ENCODE results near the gene FAM111A. TPM values are rescaled to one million over a fixed set of nuclear protein-coding genes. Genes with fewer than 3 reads are reported as not detected.

FAM111A gene
- total and polyA plus RNA-seq, 4 donors, result 14.9 to 73.3 (median 39.4) TPM

DNA sequence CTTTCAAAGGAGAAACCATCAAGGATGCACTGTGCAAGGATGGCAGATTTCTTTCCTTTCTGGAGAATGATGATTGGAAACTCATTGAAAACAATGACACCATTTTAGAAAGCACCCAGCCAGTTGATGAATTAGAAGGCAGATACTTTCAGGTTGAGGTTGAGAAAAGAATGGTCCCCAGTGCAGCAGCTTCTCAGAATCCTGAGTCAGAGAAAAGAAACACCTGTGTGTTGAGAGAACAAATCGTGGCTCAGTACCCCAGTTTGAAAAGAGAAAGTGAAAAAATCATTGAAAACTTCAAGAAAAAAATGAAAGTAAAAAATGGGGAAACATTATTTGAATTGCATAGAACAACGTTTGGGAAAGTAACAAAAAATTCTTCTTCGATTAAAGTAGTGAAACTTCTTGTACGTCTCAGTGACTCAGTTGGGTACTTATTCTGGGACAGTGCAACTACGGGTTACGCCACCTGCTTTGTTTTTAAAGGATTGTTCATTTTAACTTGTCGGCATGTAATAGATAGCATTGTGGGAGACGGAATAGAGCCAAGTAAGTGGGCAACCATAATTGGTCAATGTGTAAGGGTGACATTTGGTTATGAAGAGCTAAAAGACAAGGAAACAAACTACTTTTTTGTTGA is 9.8 kb downstream of the FAM111A start:
- H3K4me1 ChIP-seq (ENCODE audit: control insufficient read depth in 5 of 5, insufficient read depth in 5 of 5, low read length in 5 of 5), result peaks cover 0 to 4% (median 0%) of the 10 kb centered on the region in 5 donors
- ATAC-seq (ENCODE audit: insufficient read depth, low FRiP score) (no peak), DNase-seq (no peak)
- no peaks in the 10 kb centered on the region for H3K27me3 ChIP-seq (ENCODE audit: control insufficient read depth in 3 of 3, insufficient read depth in 3 of 3, low read length in 2 of 3)
- whole genome bisulfite sequencing, 2 donors, result 81 to 88% methylated on average over 8 of the region's 8 CpGs
- H3K36me3 ChIP-seq (ENCODE audit: control insufficient read depth in 4 of 4, insufficient read depth in 4 of 4, low read length in 4 of 4), result peaks cover 0 to 23% (median 11%) of the 10 kb centered on the region in 4 donors
- H3K9ac ChIP-seq (ENCODE audit: insufficient read depth in 1 of 2, low read length in 2 of 2), result no peak overlapping the region
- H3K9me3 ChIP-seq (ENCODE audit: control insufficient read depth in 4 of 4, insufficient read depth in 3 of 4, low read length in 3 of 4), result no peaks in the 10 kb centered on the region
- H3K4me3 ChIP-seq, result no peak overlapping the region
- TF ChIP-seq, protein P1, sequence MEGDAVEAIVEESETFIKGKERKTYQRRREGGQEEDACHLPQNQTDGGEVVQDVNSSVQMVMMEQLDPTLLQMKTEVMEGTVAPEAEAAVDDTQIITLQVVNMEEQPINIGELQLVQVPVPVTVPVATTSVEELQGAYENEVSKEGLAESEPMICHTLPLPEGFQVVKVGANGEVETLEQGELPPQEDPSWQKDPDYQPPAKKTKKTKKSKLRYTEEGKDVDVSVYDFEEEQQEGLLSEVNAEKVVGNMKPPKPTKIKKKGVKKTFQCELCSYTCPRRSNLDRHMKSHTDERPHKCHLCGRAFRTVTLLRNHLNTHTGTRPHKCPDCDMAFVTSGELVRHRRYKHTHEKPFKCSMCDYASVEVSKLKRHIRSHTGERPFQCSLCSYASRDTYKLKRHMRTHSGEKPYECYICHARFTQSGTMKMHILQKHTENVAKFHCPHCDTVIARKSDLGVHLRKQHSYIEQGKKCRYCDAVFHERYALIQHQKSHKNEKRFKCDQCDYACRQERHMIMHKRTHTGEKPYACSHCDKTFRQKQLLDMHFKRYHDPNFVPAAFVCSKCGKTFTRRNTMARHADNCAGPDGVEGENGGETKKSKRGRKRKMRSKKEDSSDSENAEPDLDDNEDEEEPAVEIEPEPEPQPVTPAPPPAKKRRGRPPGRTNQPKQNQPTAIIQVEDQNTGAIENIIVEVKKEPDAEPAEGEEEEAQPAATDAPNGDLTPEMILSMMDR (IDR thresholded peaks at IDR 0.05; ENCODE audit: control extremely low read depth, extremely low read depth), result no peak
- no peak overlapping the region for H3K27ac ChIP-seq (ENCODE audit: low read depth in 1 of 2, low read length in 1 of 2)

DNA sequence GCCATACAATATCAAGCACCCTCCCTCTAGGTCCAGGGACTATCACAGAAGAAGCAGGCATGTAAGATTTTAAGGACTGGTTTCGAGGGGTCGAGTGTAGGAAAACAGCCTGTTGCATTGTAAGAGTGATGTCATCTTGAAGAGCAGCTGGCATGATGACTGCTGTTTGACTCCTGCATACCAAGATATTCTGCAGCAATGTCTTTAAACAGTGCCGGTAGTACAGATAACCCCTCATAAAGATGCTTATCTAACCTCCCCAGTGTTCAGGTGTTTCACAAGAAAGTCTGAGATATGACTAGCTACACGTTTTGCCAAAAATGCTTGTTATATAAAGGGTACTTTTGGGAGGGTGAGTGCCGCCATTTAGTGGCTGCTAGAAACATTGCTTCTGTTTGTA is 12.0 kb downstream of the FAM111A start:
- no peaks in the 10 kb centered on the region for H3K27me3 ChIP-seq (ENCODE audit: control insufficient read depth in 3 of 3, insufficient read depth in 3 of 3, low read length in 2 of 3)
- TF ChIP-seq, protein P1 (IDR thresholded peaks at IDR 0.05; ENCODE audit: control extremely low read depth, extremely low read depth), result no peak
- peaks cover 0 to 17% (median 10%) of the 10 kb centered on the region in 4 donors for H3K36me3 ChIP-seq (ENCODE audit: control insufficient read depth in 4 of 4, insufficient read depth in 4 of 4, low read length in 4 of 4)
- 73 to 86% methylated on average over 5 of the region's 5 CpGs for WGBS, 2 donors
- no peak overlapping the region for H3K4me3 ChIP-seq
- no peaks in the 10 kb centered on the region for H3K9me3 ChIP-seq (ENCODE audit: control insufficient read depth in 4 of 4, insufficient read depth in 3 of 4, low read length in 3 of 4)
- peaks cover 0 to 4% (median 0%) of the 10 kb centered on the region in 5 donors for H3K4me1 ChIP-seq (ENCODE audit: control insufficient read depth in 5 of 5, insufficient read depth in 5 of 5, low read length in 5 of 5)
- H3K9ac ChIP-seq (ENCODE audit: insufficient read depth in 1 of 2, low read length in 2 of 2), result no peak overlapping the region
- no peak overlapping the region for H3K27ac ChIP-seq (ENCODE audit: low read depth in 1 of 2, low read length in 1 of 2)
- DNase-seq (no peak), ATAC-seq (ENCODE audit: insufficient read depth, low FRiP score) (no peak)

DNA sequence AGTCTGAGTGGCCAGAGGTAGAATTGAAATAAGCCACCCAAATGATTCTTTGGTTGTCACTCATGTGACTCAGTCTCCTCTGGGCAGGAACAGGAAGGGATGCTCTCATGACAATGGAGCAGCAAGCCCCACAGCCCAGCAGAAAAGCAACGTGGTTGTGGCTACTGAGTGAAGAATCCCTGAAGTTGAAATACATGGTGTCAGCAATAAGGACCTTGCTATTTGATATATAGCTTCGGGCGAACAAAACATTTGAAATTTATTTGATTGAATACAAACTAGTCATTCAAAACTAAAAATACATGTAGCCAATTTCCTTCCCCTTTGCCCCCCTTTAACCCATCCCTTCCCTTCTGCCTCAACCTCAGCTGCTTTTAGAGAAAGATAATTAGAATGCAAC is 14.8 kb downstream of the FAM111A start:
- TF ChIP-seq, protein P1 (IDR thresholded peaks at IDR 0.05; ENCODE audit: control extremely low read depth, extremely low read depth), result no peak
- DNase-seq (no peak), ATAC-seq (ENCODE audit: insufficient read depth, low FRiP score) (no peak)
- no peak overlapping the region for H3K9ac ChIP-seq (ENCODE audit: insufficient read depth in 1 of 2, low read length in 2 of 2)
- no peak overlapping the region for H3K4me3 ChIP-seq
- H3K27ac ChIP-seq (ENCODE audit: low read depth in 1 of 2, low read length in 1 of 2), result no peak overlapping the region
- 39 to 56% methylated on average over 3 of the region's 3 CpGs for WGBS, 2 donors
- H3K4me1 ChIP-seq (ENCODE audit: control insufficient read depth in 5 of 5, insufficient read depth in 5 of 5, low read length in 5 of 5), result peaks cover 0 to 4% (median 0%) of the 10 kb centered on the region in 5 donors
- peaks cover 0 to 2% (median 0%) of the 10 kb centered on the region in 3 donors for H3K27me3 ChIP-seq (ENCODE audit: control insufficient read depth in 3 of 3, insufficient read depth in 3 of 3, low read length in 2 of 3)
- H3K36me3 ChIP-seq (ENCODE audit: control insufficient read depth in 4 of 4, insufficient read depth in 4 of 4, low read length in 4 of 4), result peaks cover 0 to 9% (median 3%) of the 10 kb centered on the region in 4 donors
- H3K9me3 ChIP-seq (ENCODE audit: control insufficient read depth in 4 of 4, insufficient read depth in 3 of 4, low read length in 3 of 4), result no peaks in the 10 kb centered on the region

All from lung (tissue), 12 donors.